Measurements from ENCODE around the gene NUP210L. TPM values are rescaled to one million over a fixed set of nuclear protein-coding genes. Genes with fewer than 3 reads are reported as not detected.
A peak's percentile ranks its signal among the peaks of the same experiment; 100 is the strongest.

NUP210L gene
- total and polyA plus RNA-seq, 9 of the 15 experiments (the other 6 are each of a cell fraction or from before 2014, with no cell fraction given) = 0.01 to 0.04 TPM; not detected in 7

DNA sequence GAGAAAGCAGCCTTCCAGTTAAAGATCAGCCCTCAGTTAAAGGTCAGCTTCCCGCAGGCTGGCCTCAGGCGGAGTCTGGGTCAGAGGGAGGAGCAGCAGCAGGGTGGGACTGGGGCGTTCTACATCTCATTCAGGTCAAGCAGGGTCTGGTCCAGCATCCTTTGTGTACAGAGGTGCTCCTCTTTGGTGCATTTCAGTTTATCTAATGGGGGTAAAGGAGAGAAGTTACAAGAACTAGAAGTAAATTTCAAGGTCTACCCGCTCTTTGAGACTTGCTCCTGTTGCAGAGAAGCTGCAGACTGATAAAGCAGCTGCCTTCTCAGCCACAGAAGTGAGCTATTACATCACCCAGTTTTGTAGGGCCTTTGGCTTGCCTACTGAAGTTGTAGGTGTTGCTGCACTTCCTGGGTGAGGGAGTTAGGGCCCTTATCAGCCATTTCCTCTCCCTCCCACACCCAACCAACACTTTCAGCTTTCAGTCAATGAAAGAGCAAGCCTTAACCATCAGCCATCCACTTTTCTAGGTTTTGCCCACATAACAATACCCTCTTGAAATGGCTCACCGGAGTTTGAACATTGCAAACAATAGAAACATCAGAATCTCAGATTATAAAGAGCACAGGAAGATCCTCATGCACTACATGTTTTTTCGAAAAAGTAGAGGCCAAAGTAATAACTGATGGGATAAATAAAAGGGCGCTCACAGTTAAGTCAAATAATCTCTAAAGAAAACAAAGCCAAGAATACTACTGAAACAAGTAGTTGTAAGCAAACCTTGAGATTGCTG is 2.8 kb upstream of the NUP210L start (continued):
- TF ChIP-seq E4F1 (CRISPR knock-in tag; IDR thresholded peaks at IDR 0.05; ENCODE audit: borderline replicate concordance) (no peak), HDAC8 (tag; IDR thresholded peaks at IDR 0.05) (no peak), RNF219 (CRISPR knock-in tag; IDR thresholded peaks at IDR 0.05) (no peak), MYBL2 (IDR thresholded peaks at IDR 0.05; ENCODE audit: low read depth) (no peak; the same call in 1 of the 2 replicates), MYBL2 (CRISPR knock-in tag; IDR thresholded peaks at IDR 0.05; ENCODE audit: borderline replicate concordance) (no peak), CCAR2 (IDR thresholded peaks at IDR 0.05; ENCODE audit: low read depth, low read length) (no peak), NCOA1 (IDR thresholded peaks at IDR 0.05; ENCODE audit: low read depth) (peak; percentile 80), POLR2G (IDR thresholded peaks at IDR 0.05; ENCODE audit: low read depth, low read length) (peak; percentile 36; the same call in 1 of the 2 replicates), CCNT2 (IDR thresholded peaks at IDR 0.05; ENCODE audit: borderline replicate concordance, extremely low read depth, insufficient read length, low read depth, low read length) (peak; percentile 57), EZH2 (IDR thresholded peaks at IDR 0.05; ENCODE audit: borderline replicate concordance, low read depth, low read length) (no peak)
- TF ChIP-seq, protein P1, sequence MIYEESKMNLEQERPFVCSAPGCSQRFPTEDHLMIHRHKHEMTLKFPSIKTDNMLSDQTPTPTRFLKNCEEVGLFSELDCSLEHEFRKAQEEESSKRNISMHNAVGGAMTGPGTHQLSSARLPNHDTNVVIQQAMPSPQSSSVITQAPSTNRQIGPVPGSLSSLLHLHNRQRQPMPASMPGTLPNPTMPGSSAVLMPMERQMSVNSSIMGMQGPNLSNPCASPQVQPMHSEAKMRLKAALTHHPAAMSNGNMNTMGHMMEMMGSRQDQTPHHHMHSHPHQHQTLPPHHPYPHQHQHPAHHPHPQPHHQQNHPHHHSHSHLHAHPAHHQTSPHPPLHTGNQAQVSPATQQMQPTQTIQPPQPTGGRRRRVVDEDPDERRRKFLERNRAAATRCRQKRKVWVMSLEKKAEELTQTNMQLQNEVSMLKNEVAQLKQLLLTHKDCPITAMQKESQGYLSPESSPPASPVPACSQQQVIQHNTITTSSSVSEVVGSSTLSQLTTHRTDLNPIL (CRISPR knock-in tag; IDR thresholded peaks at IDR 0.05) = no peak
- TF ChIP-seq, protein P2, sequence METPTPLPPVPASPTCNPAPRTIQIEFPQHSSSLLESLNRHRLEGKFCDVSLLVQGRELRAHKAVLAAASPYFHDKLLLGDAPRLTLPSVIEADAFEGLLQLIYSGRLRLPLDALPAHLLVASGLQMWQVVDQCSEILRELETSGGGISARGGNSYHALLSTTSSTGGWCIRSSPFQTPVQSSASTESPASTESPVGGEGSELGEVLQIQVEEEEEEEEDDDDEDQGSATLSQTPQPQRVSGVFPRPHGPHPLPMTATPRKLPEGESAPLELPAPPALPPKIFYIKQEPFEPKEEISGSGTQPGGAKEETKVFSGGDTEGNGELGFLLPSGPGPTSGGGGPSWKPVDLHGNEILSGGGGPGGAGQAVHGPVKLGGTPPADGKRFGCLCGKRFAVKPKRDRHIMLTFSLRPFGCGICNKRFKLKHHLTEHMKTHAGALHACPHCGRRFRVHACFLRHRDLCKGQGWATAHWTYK (CRISPR knock-in tag; IDR thresholded peaks at IDR 0.05) = no peak
- TF ChIP-seq, protein P3, sequence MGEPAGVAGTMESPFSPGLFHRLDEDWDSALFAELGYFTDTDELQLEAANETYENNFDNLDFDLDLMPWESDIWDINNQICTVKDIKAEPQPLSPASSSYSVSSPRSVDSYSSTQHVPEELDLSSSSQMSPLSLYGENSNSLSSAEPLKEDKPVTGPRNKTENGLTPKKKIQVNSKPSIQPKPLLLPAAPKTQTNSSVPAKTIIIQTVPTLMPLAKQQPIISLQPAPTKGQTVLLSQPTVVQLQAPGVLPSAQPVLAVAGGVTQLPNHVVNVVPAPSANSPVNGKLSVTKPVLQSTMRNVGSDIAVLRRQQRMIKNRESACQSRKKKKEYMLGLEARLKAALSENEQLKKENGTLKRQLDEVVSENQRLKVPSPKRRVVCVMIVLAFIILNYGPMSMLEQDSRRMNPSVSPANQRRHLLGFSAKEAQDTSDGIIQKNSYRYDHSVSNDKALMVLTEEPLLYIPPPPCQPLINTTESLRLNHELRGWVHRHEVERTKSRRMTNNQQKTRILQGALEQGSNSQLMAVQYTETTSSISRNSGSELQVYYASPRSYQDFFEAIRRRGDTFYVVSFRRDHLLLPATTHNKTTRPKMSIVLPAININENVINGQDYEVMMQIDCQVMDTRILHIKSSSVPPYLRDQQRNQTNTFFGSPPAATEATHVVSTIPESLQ (CRISPR knock-in tag; IDR thresholded peaks at IDR 0.05) = no peak

Data from K562 (cell line).